K562 (cell line): ENCODE results near the gene RACK1. TPM values are rescaled to one million over a fixed set of nuclear protein-coding genes. Genes with fewer than 3 reads are reported as not detected.

Experiments
- ATAC-seq: fragments of 200-7000 bp; cut with Tn5 transposase; 3 replicates; pipeline ENCODE4 v1.9.1; 2020; ENCODE audit warnings: moderate library complexity
- BruUV-seq: library from RNA; stranded (reverse); fragments of 400-500 nt; replicated peaks from 2 replicates; lab custom pipeline; 2021; lab: Mats Ljungman, UMichigan
- CTCF ChIA-PET: fragments of 300-600 bp; formaldehyde crosslinking; extraction: SDS; loops from one replicate; lab custom pipeline; 2021; ENCODE audit warnings: low intra/inter-chr PET ratio; lab: Yijun Ruan, JAX
- POLR2A ChIA-PET: fragments of 300-600, 350-650 bp; sonication (Branson Sonifier 250); formaldehyde crosslinking; extraction: SDS; loops from one replicate; lab custom pipeline; 2021; ENCODE audit warnings: antibody characterized with exemption, inconsistent platforms; lab: Yijun Ruan, JAX
- DNase-seq, 4 experiments: peaks; one replicate each; pipeline versions ENCODE4 v3.0.0 to v3.0.0-alpha.2; 2011 to 2018; ENCODE audit warnings: low spot score in 3 of 4, mixed read lengths in 3 of 4; ENCODE audit errors: extremely low read depth in 1 of 4
- FAIRE-seq: peaks from 2 replicates; lab custom pipeline; 2011; peaks lifted over from hg19 to GRCh38; lab: Jason Lieb, UNC
- H2AFZ ChIP-seq: 2 replicates; pipeline ENCODE4 v1.6.0; 2011; ENCODE audit warnings: low read depth, low read length, control low read depth, inconsistent platforms
- H3K27ac ChIP-seq: fragments of 200-600 bp; 3 replicates; pipeline ENCODE4 v1.8.0; 2011; ENCODE audit warnings: low read depth, mild to moderate bottlenecking, control low read depth, inconsistent platforms, low read length, moderate library complexity, mixed read lengths; ENCODE audit errors: extremely low read depth
- H3K27me3 ChIP-seq, 2 experiments: fragments of 300-600 bp in 1 of 2; 2 replicates in 1 of 2; 3 replicates in 1 of 2; pipeline versions ENCODE4 v1.6.0 to v1.8.0; 2011; ENCODE audit warnings: inconsistent platforms in 2 of 2, low read length in 2 of 2, mild to moderate bottlenecking in 1 of 2, mixed read lengths in 1 of 2, moderate library complexity in 1 of 2; ENCODE audit not compliant: control insufficient read depth in 2 of 2, insufficient read depth in 2 of 2
- H3K36me3 ChIP-seq: fragments of 300-600 bp; 3 replicates; pipeline ENCODE4 v1.8.0; 2011; ENCODE audit warnings: mild to moderate bottlenecking, low read length, inconsistent platforms; ENCODE audit not compliant: control insufficient read depth, insufficient read depth
- H3K4me1 ChIP-seq, 2 experiments: fragments of 200-600 bp in 1 of 2; replicated peaks in 1 of 2; 2 replicates in 1 of 2; 3 replicates in 1 of 2; pipeline versions ENCODE4 v1.5.1 to v1.8.0; 2011; ENCODE audit warnings: inconsistent platforms in 2 of 2, low read length in 2 of 2, mild to moderate bottlenecking in 1 of 2, mixed read lengths in 1 of 2, moderate library complexity in 1 of 2; ENCODE audit not compliant: control insufficient read depth in 2 of 2, insufficient read depth in 2 of 2
- H3K4me2 ChIP-seq: 2 replicates; pipeline ENCODE4 v1.6.1; 2011; ENCODE audit warnings: low read length, control low read depth, inconsistent platforms, mixed read lengths; ENCODE audit not compliant: insufficient read depth
- H3K4me3 ChIP-seq: fragments of 200-600 bp; sonication (generic), shearing (Covaris generic); 2 replicates; pipeline ENCODE4 v1.5.1; 2016; ENCODE audit warnings: control low read depth, inconsistent platforms
- H3K79me2 ChIP-seq: fragments of 200-600 bp; 3 replicates; pipeline ENCODE4 v1.8.0; 2011; ENCODE audit warnings: low read length, inconsistent platforms; ENCODE audit not compliant: control insufficient read depth, insufficient read depth
- H3K9ac ChIP-seq, 2 experiments: 2 replicates each; pipeline versions ENCODE4 v1.6.0 to v1.6.1; 2011; ENCODE audit warnings: low read depth in 2 of 2, low read length in 2 of 2, control low read depth in 1 of 2, inconsistent platforms in 1 of 2, mild to moderate bottlenecking in 1 of 2, mixed read lengths in 1 of 2; ENCODE audit not compliant: insufficient read depth in 1 of 2
- H3K9me1 ChIP-seq: one replicate; pipeline ENCODE4 v1.6.0; 2011; ENCODE audit warnings: inconsistent platforms, mild to moderate bottlenecking, low read length, moderate library complexity; ENCODE audit not compliant: control insufficient read depth, insufficient read depth
- H3K9me3 ChIP-seq: replicated peaks from 2 replicates; pipeline ENCODE4 v1.5.1; 2011; ENCODE audit warnings: low read depth, low read length, inconsistent platforms; ENCODE audit not compliant: control insufficient read depth, insufficient read depth
- H4K20me1 ChIP-seq: replicated peaks from 2 replicates; pipeline ENCODE4 v1.6.1; 2011; ENCODE audit warnings: low read length, inconsistent platforms, mixed read lengths; ENCODE audit not compliant: control insufficient read depth, insufficient read depth
- CBX3 ChIP-seq, 2 experiments: IDR thresholded peaks; 1 replicate in 1 of 2; 2 replicates in 1 of 2; pipeline ENCODE4 v1.6.1; 2012; ENCODE audit warnings: inconsistent platforms in 2 of 2, low read length in 2 of 2, borderline replicate concordance in 1 of 2, control low read depth in 1 of 2
- KLF1 ChIP-seq: fragments of 450-650 bp; IDR thresholded peaks from 2 replicates; pipeline ENCODE4 v1.6.1; 2016; ENCODE audit warnings: missing genetic modification characterization, missing compliant biosample characterization
- PHF8 ChIP-seq: fragments of 200-600 bp; sonication (generic); IDR thresholded peaks from 2 replicates; pipeline ENCODE4 v1.6.1; 2012; ENCODE audit warnings: mixed run types, mild to moderate bottlenecking, inconsistent platforms, low read length, moderate library complexity, borderline replicate concordance
- SETDB1 ChIP-seq: IDR thresholded peaks from one replicate; pipeline ENCODE4 v1.6.1; 2012; ENCODE audit warnings: low read length, control low read depth, inconsistent platforms
- ZNF512 ChIP-seq: IDR thresholded peaks from 2 replicates; pipeline ENCODE4 v1.6.1; 2016; ENCODE audit warnings: missing genetic modification characterization, missing compliant biosample characterization
- WGBS: fragments of 100-300 bp; shearing (Covaris generic); methylation state at CpG from one replicate; pipeline ENCODE4 v1.1.6; 2016; ENCODE audit warnings: low coverage, mixed read lengths; ENCODE audit not compliant: insufficient coverage; ENCODE audit errors: missing lambda C conversion rate; 5-methylcytosine and 5-hydroxymethylcytosine counted together
- in situ Hi-C: fragments of 300-500 bp; cut with MboI; formaldehyde crosslinking; loops from 4 replicates; pipeline ENCODE4 v1.15.0; 2018; ENCODE audit warnings: inconsistent platforms, mixed read lengths
- intact Hi-C: fragments of 100-400 bp; cut with micrococcal nuclease; formaldehyde crosslinking; loops from 2 replicates; pipeline ENCODE4 v1.14.2; 2022
- polyA plus RNA-seq, 8 experiments: library from polyadenylated mRNA; depleted of rRNA in 4 of 8; stranded (reverse) in 5 of 8; unstranded in 3 of 8; fragments of >200 nt; fragmentation: Nextera tagmentation in 2 of 8; fragmentation: Illumina TruSeq in 1 of 8; extraction: Ambion mirVana in 2 of 8; extraction: Trizol in 1 of 8; gene quantifications; 2 replicates each; pipeline versions ENCODE4 v1.2.1 to v1.2.3, GENCODE V29; 2011 to 2014; ENCODE audit warnings: inconsistent platforms in 1 of 8, missing spikeins in 1 of 8
- total RNA-seq, 7 experiments: library from RNA; depleted of rRNA in 6 of 7; stranded (reverse); fragments of >200 nt in 6 of 7; fragmentation: Illumina TruSeq in 2 of 7; extraction: Trizol in 2 of 7; gene quantifications; 2 replicates each; pipeline versions ENCODE4 v1.2.1 to v1.2.3, GENCODE V29; 2011 to 2021; ENCODE audit warnings: low replicate concordance in 1 of 7

Gene RACK1
- total and polyA plus RNA-seq, 9 of the 15 experiments (the other 6 are each of a cell fraction or from before 2014, with no cell fraction given), result 2,303 to 5,311 (median 3,833) TPM

GRCh38 chr5:181200816-181201215, 42.9 kb downstream of the RACK1 start:
- WGBS, result 63% methylated on average over 4 of the region's 4 CpGs
- Histone ChIP-seq H3K4me1 (peaks cover 20 to 47% of the 10 kb centered on the region in 2 experiments; a peak in 4 of 5 replicates), H3K4me3 (no peak overlapping the region), H3K36me3 (no peaks in the 10 kb centered on the region), H3K9ac (no peak overlapping the region), H3K9me3 (no peaks in the 10 kb centered on the region)
- BruUV-seq, result no TSS peak
- FAIRE-seq (no peak), DNase-seq (no peak)
- intact Hi-C loops, result no loop called here
- TF ChIP-seq KLF1 (0 out of 2 replicates have a peak, but pooled peaks have one; percentile 10), PHF8 (no peak), ZNF512 (tag) (no peak), CBX3 (IDR thresholded peaks at IDR 0.05; ENCODE audit: borderline replicate concordance in 1 of 2, low read length in 2 of 2) (no peak), SETDB1 (no peak)
- TF ChIP-seq, all 486 proteins: peak for 1
- in situ Hi-C loops, result no loop called here
- Histone ChIP-seq H3K4me2 (no peak overlapping the region), H3K27ac (no peak overlapping the region), H3K79me2 (no peaks in the 10 kb centered on the region), H4K20me1 (no peaks in the 10 kb centered on the region), H3K9me1 (no peaks in the 10 kb centered on the region), H3K27me3 (no peaks in the 10 kb centered on the region), H2AFZ (no peak overlapping the region)
- POLR2A ChIA-PET, result interaction anchor here (0.7 to 5.0 kb wide), 3 partner anchors 9 to 83 kb away, joined by 3 to 69 read pairs (median 4); no protein-coding TSS in a partner anchor
- CTCF ChIA-PET, result no interaction called here
- ATAC-seq, result no peak
